ENCODE data around the gene SLAIN1.

DNA sequence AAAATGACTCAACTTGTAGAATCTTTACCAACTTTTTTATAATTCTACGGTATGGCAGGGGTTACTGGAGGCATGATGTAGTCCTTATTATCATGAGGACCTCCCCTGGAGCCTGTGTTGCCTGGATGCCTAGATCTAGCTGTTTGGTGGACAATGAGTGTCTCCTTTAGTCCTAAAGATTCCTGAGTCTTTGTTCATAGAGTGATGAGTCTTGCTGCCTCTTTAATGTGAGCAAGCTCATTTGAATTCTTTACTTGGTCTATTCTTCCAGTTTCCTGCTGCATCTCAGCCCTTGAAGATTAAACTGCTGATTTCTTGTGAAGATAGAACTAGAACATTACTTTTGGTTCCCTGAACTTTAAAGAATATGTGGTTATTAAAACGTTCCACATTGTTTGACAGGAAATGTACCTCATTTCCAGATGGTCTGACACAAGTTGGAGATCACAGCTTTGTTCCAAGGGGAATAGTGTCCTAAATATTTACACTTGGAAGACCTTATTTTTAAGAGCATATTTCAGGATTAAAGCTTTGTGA, 51.9 kb downstream of the SLAIN1 start:
- TF ChIP-seq POLR2A (IDR thresholded peaks at IDR 0.05; ENCODE audit: low read depth, low read length) (no peak), EZH2 (IDR thresholded peaks at IDR 0.05; ENCODE audit: borderline replicate concordance, low read depth, low read length, severe bottlenecking) (no peak), POLR2AphosphoS5 (IDR thresholded peaks at IDR 0.05; ENCODE audit: insufficient read depth, low read depth, low read length) (no peak), FOS (IDR thresholded peaks at IDR 0.05; ENCODE audit: borderline replicate concordance, insufficient read depth, low read length) (no peak), JUN (IDR thresholded peaks at IDR 0.05; ENCODE audit: borderline replicate concordance, insufficient read depth, insufficient read length, low read depth) (no peak)
- TF ChIP-seq, protein P1, sequence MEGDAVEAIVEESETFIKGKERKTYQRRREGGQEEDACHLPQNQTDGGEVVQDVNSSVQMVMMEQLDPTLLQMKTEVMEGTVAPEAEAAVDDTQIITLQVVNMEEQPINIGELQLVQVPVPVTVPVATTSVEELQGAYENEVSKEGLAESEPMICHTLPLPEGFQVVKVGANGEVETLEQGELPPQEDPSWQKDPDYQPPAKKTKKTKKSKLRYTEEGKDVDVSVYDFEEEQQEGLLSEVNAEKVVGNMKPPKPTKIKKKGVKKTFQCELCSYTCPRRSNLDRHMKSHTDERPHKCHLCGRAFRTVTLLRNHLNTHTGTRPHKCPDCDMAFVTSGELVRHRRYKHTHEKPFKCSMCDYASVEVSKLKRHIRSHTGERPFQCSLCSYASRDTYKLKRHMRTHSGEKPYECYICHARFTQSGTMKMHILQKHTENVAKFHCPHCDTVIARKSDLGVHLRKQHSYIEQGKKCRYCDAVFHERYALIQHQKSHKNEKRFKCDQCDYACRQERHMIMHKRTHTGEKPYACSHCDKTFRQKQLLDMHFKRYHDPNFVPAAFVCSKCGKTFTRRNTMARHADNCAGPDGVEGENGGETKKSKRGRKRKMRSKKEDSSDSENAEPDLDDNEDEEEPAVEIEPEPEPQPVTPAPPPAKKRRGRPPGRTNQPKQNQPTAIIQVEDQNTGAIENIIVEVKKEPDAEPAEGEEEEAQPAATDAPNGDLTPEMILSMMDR (IDR thresholded peaks at IDR 0.05; ENCODE audit: extremely low read depth in 1 of 2, insufficient read depth in 1 of 2, low read depth in 1 of 2, low read length in 2 of 2), result no peak
- TF ChIP-seq, protein P2, sequence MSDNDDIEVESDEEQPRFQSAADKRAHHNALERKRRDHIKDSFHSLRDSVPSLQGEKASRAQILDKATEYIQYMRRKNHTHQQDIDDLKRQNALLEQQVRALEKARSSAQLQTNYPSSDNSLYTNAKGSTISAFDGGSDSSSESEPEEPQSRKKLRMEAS (IDR thresholded peaks at IDR 0.05; ENCODE audit: insufficient read depth, insufficient read length), result no peak
